ENCODE results near the gene PHF12.

The PHF12 gene

GRCh38 chr17:28960256-28961061 is 9.1 kb upstream of the PHF12 start:
- no peaks in the 10 kb centered on the region for H3K27me3 ChIP-seq (ENCODE audit: insufficient read depth, poor library complexity, severe bottlenecking)
- no peak for TF ChIP-seq REST (IDR thresholded peaks at IDR 0.05; ENCODE audit: insufficient replicate concordance, low read depth)
- no peak for TF ChIP-seq SPI1 (IDR thresholded peaks at IDR 0.05; ENCODE audit: borderline replicate concordance, low read depth)
- no peak for TF ChIP-seq POLR2AphosphoS5 (IDR thresholded peaks at IDR 0.05; ENCODE audit: low read depth)
- no peak for TF ChIP-seq CTCF (IDR thresholded peaks at IDR 0.05; ENCODE audit: insufficient read depth, low read length)
- no peak for TF ChIP-seq GABPA (IDR thresholded peaks at IDR 0.05; ENCODE audit: low read depth)

GRCh38 chr17:28959471-28959871 is 8.2 kb upstream of the PHF12 start:
- DNase-seq (ENCODE audit: low read depth in 1 of 2, low spot score in 1 of 2): no peak
- TF ChIP-seq REST (IDR thresholded peaks at IDR 0.05; ENCODE audit: insufficient replicate concordance, low read depth) (no peak), SPI1 (IDR thresholded peaks at IDR 0.05; ENCODE audit: borderline replicate concordance, low read depth) (no peak), GABPA (IDR thresholded peaks at IDR 0.05; ENCODE audit: low read depth) (no peak), POLR2AphosphoS5 (IDR thresholded peaks at IDR 0.05; ENCODE audit: low read depth) (no peak), CTCF (IDR thresholded peaks at IDR 0.05; ENCODE audit: insufficient read depth, low read length) (no peak)
- no peaks in the 10 kb centered on the region for H3K27me3 ChIP-seq (ENCODE audit: insufficient read depth, poor library complexity, severe bottlenecking)

More at GRCh38 chr17:28960256-28961061, 9.1 kb upstream of the PHF12 start:
- Histone ChIP-seq H3K27ac (replicated peaks) (no peak overlapping the region), H3K4me3 (replicated peaks; ENCODE audit: insufficient read depth, low read length) (no peak overlapping the region)
- DNase-seq (ENCODE audit: low read depth in 1 of 2, low spot score in 1 of 2): no peak

GRCh38 chr17:28958820-28959455 is 7.6 kb upstream of the PHF12 start:
- Histone ChIP-seq H3K4me3 (replicated peaks; ENCODE audit: insufficient read depth, low read length) (no peak overlapping the region), H3K27me3 (ENCODE audit: insufficient read depth, poor library complexity, severe bottlenecking) (no peaks in the 10 kb centered on the region), H3K27ac (replicated peaks) (no peak overlapping the region)
- no peak for DNase-seq (ENCODE audit: low read depth in 1 of 2, low spot score in 1 of 2)
- TF ChIP-seq REST (IDR thresholded peaks at IDR 0.05; ENCODE audit: insufficient replicate concordance, low read depth) (no peak), GABPA (IDR thresholded peaks at IDR 0.05; ENCODE audit: low read depth) (no peak), SPI1 (IDR thresholded peaks at IDR 0.05; ENCODE audit: borderline replicate concordance, low read depth) (no peak), CTCF (IDR thresholded peaks at IDR 0.05; ENCODE audit: insufficient read depth, low read length) (no peak), POLR2AphosphoS5 (IDR thresholded peaks at IDR 0.05; ENCODE audit: low read depth) (no peak)

More at GRCh38 chr17:28959471-28959871, 8.2 kb upstream of the PHF12 start:
- H3K27ac ChIP-seq (replicated peaks): no peak overlapping the region
- no peak overlapping the region for H3K4me3 ChIP-seq (replicated peaks; ENCODE audit: insufficient read depth, low read length)

All from HL-60 (cell line).